ENCODE data around the gene VAX1.

VAX1 gene

DNA sequence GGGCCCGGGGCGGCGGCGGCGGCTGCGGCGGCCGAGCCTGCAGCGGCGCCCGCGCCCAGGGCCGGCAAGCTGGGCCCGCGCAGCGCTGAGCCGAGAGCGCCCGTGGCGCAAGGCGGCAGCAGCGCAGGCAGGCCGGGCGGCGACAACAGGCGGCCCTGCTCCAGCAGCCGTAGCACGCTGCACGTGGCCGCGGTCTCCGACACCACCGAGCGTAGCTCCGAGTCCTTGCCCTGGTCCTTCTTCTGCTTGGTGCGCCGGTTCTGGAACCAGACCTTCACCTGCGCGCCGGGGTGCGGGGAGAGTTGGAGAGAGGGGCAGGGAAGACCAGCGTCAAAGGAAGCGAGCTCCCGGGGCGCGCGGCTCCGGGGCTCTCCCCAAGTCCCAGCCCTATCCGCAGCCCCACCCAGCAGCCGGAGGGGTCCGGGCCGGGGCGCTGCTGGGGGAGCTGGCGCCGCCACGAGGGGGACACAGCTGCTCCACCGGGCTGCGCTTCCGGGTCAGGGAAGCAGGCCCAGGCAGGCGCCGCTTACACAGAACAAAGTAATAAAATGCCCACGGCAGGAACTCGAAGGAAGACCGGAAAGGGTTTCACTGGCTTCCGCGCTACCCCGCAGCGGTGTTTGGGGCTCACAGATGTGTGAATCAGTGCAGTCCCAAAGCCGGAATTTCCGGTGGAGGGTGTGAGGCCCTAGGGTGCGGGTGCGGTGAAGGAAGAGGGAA, 3.6 kb downstream of the VAX1 start:
- no peaks in the 10 kb centered on the region for H3K9me3 ChIP-seq
- no peak for TF ChIP-seq CTCF (IDR thresholded peaks at IDR 0.05)
- H3K4me1 ChIP-seq (ENCODE audit: control insufficient read depth in 1 of 2, insufficient read depth in 1 of 2, low read depth in 1 of 2, low read length in 1 of 2): no peaks in the 10 kb centered on the region
- peaks cover 100% of the 10 kb centered on the region for H3K27me3 ChIP-seq
- no peaks in the 10 kb centered on the region for H3K36me3 ChIP-seq
- H3K4me3 ChIP-seq (ENCODE audit: low read depth in 1 of 2, low read length in 1 of 2): no peak overlapping the region
- no peak overlapping the region for H3K27ac ChIP-seq

DNA sequence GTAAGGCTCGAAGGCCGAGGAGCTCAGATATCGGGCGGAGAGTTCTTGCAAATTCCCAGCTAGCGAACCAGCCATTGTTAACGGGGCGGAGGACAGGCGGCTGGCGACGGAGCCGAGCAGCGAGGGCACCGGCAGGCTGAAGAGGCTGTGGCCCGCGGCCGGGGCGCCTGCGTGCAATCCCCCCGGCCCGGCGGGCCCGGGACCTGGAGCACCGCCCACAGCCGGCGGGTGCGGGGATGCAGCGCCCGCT, 4.1 kb downstream of the VAX1 start:
- Histone ChIP-seq H3K27ac (no peak overlapping the region), H3K4me1 (ENCODE audit: control insufficient read depth in 1 of 2, insufficient read depth in 1 of 2, low read depth in 1 of 2, low read length in 1 of 2) (no peaks in the 10 kb centered on the region), H3K4me3 (ENCODE audit: low read depth in 1 of 2, low read length in 1 of 2) (no peak overlapping the region), H3K27me3 (peaks cover 100% of the 10 kb centered on the region), H3K9me3 (no peaks in the 10 kb centered on the region), H3K36me3 (no peaks in the 10 kb centered on the region)
- no peak for TF ChIP-seq CTCF (IDR thresholded peaks at IDR 0.05)

DNA sequence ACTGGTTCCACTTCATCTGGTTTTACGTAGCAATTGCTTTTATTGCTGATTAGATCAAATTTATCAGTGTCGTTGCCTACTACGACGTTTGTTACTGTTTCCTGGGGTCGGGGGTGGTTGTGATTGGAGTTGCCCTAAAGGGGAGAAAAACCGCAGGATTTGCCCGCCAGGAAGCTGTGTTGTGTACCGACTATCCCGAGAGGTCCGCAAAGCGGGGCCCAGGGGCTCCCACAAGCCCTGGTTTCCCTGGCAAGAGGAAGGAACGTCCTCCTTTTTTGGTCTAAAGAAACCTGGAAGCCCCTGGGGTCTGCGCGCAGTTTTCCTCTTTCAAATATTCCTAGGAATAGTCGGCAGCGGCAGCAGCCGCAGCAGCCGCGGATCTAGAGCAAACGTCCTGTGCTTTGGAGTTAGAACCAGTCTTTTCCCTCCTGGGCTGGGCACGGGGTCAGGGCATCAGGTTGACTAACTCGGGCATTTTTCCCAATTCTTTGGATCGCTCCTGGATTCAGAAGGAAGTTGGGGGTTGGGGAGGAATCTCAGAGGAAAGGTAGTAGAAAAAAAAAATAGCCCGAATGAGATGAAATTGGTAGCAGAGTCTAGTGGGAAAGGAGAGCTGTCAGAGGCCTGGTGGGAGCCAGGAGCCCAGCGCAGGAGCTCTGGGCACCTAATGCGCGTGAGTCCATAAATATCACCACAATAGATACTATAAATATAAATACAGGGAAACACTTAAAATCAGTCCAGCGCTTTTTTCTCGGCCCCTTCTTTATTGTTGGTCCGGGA, 4.6 kb downstream of the VAX1 start:
- no peaks in the 10 kb centered on the region for H3K4me1 ChIP-seq (ENCODE audit: control insufficient read depth in 1 of 2, insufficient read depth in 1 of 2, low read depth in 1 of 2, low read length in 1 of 2)
- H3K4me3 ChIP-seq (ENCODE audit: low read depth in 1 of 2, low read length in 1 of 2): no peak overlapping the region
- H3K36me3 ChIP-seq: no peaks in the 10 kb centered on the region
- no peak for TF ChIP-seq CTCF (IDR thresholded peaks at IDR 0.05)
- H3K27me3 ChIP-seq: peaks cover 100% of the 10 kb centered on the region
- no peaks in the 10 kb centered on the region for H3K9me3 ChIP-seq
- no peak overlapping the region for H3K27ac ChIP-seq

- H3K4me3 ChIP-seq (ENCODE audit: low read depth in 1 of 2, low read length in 1 of 2): no peak overlapping the region
- H3K27ac ChIP-seq: no peak overlapping the region
- no peaks in the 10 kb centered on the region for H3K36me3 ChIP-seq
- no peak for TF ChIP-seq CTCF (IDR thresholded peaks at IDR 0.05)
- H3K9me3 ChIP-seq: no peaks in the 10 kb centered on the region
- no peaks in the 10 kb centered on the region for H3K4me1 ChIP-seq (ENCODE audit: control insufficient read depth in 1 of 2, insufficient read depth in 1 of 2, low read depth in 1 of 2, low read length in 1 of 2)
- peaks cover 100% of the 10 kb centered on the region for H3K27me3 ChIP-seq
Measured at GRCh38 chr10:117132751-117133231, 5.3 kb downstream of the VAX1 start.

- no peaks in the 10 kb centered on the region for H3K9me3 ChIP-seq
- no peaks in the 10 kb centered on the region for H3K4me1 ChIP-seq (ENCODE audit: control insufficient read depth in 1 of 2, insufficient read depth in 1 of 2, low read depth in 1 of 2, low read length in 1 of 2)
- H3K27ac ChIP-seq: no peak overlapping the region
- TF ChIP-seq CTCF (IDR thresholded peaks at IDR 0.05): no peak
- peaks cover 100% of the 10 kb centered on the region for H3K27me3 ChIP-seq
- no peaks in the 10 kb centered on the region for H3K36me3 ChIP-seq
- H3K4me3 ChIP-seq (ENCODE audit: low read depth in 1 of 2, low read length in 1 of 2): no peak overlapping the region
Measured at GRCh38 chr10:117131376-117132327, 6.4 kb downstream of the VAX1 start.
